LNCAP (cell line): ENCODE measurements around the gene DUT.

ENCODE experiments used
- TF ChIP-seq, protein P1 (sequence below): fragments of 450-650 bp; IDR thresholded peaks from 2 replicates; pipeline ENCODE4 v1.5.1; 2017; ENCODE audit warnings: mild to moderate bottlenecking

DUT gene

GRCh38 chr15:48361685-48362084, 30.5 kb downstream of the DUT start:
- TF ChIP-seq, protein P1, sequence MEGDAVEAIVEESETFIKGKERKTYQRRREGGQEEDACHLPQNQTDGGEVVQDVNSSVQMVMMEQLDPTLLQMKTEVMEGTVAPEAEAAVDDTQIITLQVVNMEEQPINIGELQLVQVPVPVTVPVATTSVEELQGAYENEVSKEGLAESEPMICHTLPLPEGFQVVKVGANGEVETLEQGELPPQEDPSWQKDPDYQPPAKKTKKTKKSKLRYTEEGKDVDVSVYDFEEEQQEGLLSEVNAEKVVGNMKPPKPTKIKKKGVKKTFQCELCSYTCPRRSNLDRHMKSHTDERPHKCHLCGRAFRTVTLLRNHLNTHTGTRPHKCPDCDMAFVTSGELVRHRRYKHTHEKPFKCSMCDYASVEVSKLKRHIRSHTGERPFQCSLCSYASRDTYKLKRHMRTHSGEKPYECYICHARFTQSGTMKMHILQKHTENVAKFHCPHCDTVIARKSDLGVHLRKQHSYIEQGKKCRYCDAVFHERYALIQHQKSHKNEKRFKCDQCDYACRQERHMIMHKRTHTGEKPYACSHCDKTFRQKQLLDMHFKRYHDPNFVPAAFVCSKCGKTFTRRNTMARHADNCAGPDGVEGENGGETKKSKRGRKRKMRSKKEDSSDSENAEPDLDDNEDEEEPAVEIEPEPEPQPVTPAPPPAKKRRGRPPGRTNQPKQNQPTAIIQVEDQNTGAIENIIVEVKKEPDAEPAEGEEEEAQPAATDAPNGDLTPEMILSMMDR: no peak

DNA sequence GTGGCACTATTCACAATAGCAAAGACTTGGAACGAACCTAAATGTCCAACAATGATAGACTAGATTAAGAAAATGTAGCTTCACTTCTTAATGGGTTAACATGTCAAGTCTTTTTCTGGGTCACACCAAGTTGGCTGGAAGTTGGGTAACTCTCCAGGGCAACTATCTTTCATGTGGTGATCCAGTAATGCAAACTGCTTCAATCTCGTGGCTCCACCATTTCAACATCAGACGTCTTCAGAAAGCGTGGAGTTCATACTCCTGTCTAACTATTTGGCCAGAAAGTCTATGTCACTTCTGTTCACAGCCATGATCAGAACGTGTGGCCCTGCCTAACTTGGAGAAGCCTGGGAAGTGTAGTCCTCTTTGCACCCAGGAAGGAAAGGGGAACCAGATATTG, 32.2 kb downstream of the DUT start:
- TF ChIP-seq, protein P1: no peak

- TF ChIP-seq, protein P1: no peak
These were observed 34.3 kb downstream of the DUT start for GRCh38 chr15:48365575-48365974.

DNA sequence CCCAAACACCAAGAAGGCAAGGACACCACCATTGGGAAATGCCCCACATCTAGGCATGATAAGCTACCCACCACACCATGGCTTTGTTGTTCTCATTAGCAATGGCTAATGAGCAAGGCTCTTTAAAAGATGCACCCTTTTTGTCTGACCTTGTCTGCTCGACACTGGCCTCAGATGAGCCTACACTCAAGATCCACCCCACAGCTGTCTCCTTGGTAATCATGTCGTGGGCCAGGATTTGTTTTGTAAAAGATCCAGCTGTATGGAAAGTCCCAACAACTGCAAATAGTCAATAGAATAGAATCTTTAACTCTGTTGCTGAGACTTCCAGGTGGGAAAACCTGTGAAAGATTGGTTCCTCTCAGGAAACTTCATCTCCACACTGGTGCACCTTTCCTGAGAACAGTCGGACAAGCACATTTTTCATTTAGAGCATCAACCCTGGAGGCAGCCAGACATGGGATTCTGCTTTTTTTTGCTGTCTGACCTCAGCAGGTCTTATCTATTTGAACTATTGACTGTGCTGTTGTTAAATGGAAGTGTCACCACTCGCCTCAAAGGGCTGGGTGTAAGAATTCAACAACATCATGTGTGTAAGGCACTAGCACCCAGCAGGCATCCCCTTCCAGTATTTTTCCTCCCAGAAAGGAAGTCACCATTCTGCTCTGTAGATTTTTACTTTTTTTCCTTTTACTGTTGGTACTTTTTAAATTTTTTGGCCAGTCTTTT, 35.5 kb downstream of the DUT start:
- TF ChIP-seq, protein P1: no peak

GRCh38 chr15:48367483-48367882, 36.3 kb downstream of the DUT start:
- TF ChIP-seq, protein P1: no peak

DNA sequence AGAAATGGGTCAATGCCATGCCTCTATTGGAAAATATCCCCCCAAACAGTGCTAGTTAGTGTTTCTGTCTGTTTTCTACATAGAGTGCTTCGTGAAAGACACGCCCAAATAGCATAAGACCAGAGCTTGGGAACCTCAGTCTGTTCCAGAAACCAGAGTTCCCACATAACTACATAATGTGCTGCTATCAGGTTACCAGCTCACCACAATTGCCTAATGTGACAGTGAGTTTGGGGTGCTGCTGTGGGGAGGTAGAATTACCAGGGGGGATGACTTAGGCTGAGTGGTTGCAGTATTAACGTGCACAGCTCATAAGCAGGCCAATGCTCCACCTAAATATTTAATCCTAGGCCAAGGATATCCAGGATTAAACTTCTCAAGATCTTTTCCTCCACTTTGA, 39.2 kb downstream of the DUT start:
- TF ChIP-seq, protein P1: no peak

GRCh38 chr15:48371550-48371949, 40.3 kb downstream of the DUT start:
- TF ChIP-seq, protein P1: no peak

DNA sequence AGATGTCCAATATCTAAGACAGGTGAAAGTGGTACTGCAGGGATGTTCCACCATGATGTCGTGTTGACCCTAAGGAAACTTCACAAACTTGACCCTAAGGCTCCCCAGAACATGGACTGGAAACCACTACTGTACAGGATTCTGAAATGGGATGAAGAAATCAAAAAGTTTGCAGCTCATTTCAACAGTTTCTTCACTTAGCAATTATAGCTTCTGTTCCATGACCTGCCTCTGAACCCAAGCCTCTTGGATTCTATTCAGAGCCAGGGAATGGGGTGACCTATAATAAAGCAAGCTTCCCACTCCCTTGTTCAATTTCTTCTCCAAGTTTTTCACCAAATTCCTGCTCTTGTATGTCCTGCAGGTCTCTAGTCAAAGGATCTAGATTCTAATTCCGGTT, 40.7 kb downstream of the DUT start:
- TF ChIP-seq, protein P1: no peak
